Glutamatergic neuron (in vitro differentiated cells): ENCODE measurements around the gene GTPBP2. TPM values are rescaled to one million over a fixed set of nuclear protein-coding genes. Genes with fewer than 3 reads are reported as not detected.

Experiments
- DNase-seq: peaks from one replicate; pipeline ENCODE4 v3.0.0; 2022
- H3K27ac Mint-ChIP-seq: one replicate; pipeline ENCODE4 v1.8.0; 2020; ENCODE audit warnings: mild to moderate bottlenecking, mixed read lengths, inconsistent platforms; ENCODE audit not compliant: unreplicated experiment
- H3K27me3 Mint-ChIP-seq: one replicate; pipeline ENCODE4 v1.8.0; 2020; ENCODE audit warnings: mild to moderate bottlenecking, moderate library complexity, mixed read lengths, inconsistent platforms; ENCODE audit not compliant: unreplicated experiment
- H3K36me3 Mint-ChIP-seq: one replicate; pipeline ENCODE4 v1.8.0; 2020; ENCODE audit warnings: mild to moderate bottlenecking, mixed read lengths, inconsistent platforms; ENCODE audit not compliant: unreplicated experiment
- H3K4me1 Mint-ChIP-seq: one replicate; pipeline ENCODE4 v1.8.0; 2020; ENCODE audit warnings: mild to moderate bottlenecking, low read depth, mixed read lengths, inconsistent platforms; ENCODE audit not compliant: unreplicated experiment
- H3K4me3 Mint-ChIP-seq: one replicate; pipeline ENCODE4 v1.8.0; 2020; ENCODE audit warnings: mild to moderate bottlenecking, mixed read lengths, inconsistent platforms; ENCODE audit not compliant: unreplicated experiment
- H3K9me3 Mint-ChIP-seq: one replicate; pipeline ENCODE4 v1.8.0; 2020; ENCODE audit warnings: mild to moderate bottlenecking, moderate library complexity, mixed read lengths, inconsistent platforms; ENCODE audit not compliant: unreplicated experiment
- long read RNA-seq: library from polyadenylated mRNA; unstranded; transcript quantifications from one replicate; pipeline ENCODE4 v2.0.0, GENCODE V29; 2020; ENCODE audit not compliant: unreplicated experiment
- total RNA-seq: library from RNA; stranded (reverse); fragmentation: NEBNext Ultra II Directional; extraction: Animal tissue kit (Norgen Biotek cat#: 25700); gene quantifications from one replicate; pipeline ENCODE4 v1.2.1, GENCODE V29; 2021; ENCODE audit not compliant: unreplicated experiment
- TF ChIP-seq, protein P1 (sequence below): fragments of 200-600 bp; sonication (generic); IDR thresholded peaks from one replicate; pipeline ENCODE4 v1.5.0; 2021; ENCODE audit not compliant: partially characterized antibody, unreplicated experiment

The GTPBP2 gene
- 114 TPM for total RNA-seq
- long read RNA-seq, partial matches to known transcripts = 3 of 3 reads
- long read RNA-seq, other reads (novel, unspliced or antisense) = 0 of 3 reads

- Mint-ChIP-seq H3K9me3 (peaks cover 11% of the 10 kb centered on the region), H3K4me3 (peak within 1 kb of the TSS; percentile 99), H3K4me1 (peaks cover 16% of the 10 kb centered on the region), H3K36me3 (no peaks in the 10 kb centered on the region), H3K27me3 (peaks cover 10% of the 10 kb centered on the region), H3K27ac (peak within 1 kb of the TSS; percentile 98)
- DNase-seq = peak; percentile 99
- TF ChIP-seq, protein P1, sequence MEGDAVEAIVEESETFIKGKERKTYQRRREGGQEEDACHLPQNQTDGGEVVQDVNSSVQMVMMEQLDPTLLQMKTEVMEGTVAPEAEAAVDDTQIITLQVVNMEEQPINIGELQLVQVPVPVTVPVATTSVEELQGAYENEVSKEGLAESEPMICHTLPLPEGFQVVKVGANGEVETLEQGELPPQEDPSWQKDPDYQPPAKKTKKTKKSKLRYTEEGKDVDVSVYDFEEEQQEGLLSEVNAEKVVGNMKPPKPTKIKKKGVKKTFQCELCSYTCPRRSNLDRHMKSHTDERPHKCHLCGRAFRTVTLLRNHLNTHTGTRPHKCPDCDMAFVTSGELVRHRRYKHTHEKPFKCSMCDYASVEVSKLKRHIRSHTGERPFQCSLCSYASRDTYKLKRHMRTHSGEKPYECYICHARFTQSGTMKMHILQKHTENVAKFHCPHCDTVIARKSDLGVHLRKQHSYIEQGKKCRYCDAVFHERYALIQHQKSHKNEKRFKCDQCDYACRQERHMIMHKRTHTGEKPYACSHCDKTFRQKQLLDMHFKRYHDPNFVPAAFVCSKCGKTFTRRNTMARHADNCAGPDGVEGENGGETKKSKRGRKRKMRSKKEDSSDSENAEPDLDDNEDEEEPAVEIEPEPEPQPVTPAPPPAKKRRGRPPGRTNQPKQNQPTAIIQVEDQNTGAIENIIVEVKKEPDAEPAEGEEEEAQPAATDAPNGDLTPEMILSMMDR = no peak
Observed at GRCh38 chr6:43629104-43629504, at the start of gene GTPBP2. GTPBP2 (minus strand) TSS chr6:43629264; CDS start chr6:43629162, 102 bp downstream.

- TF ChIP-seq, protein P1 = no peak
- Mint-ChIP-seq H3K27me3 (peaks cover 2% of the 10 kb centered on the region), H3K4me1 (peaks cover 3% of the 10 kb centered on the region), H3K36me3 (no peaks in the 10 kb centered on the region), H3K27ac (no peak overlapping the region), H3K9me3 (no peaks in the 10 kb centered on the region), H3K4me3 (no peak overlapping the region)
- no peak for DNase-seq
Observed at GRCh38 chr6:43678341-43678740, 49.3 kb upstream of the GTPBP2 start.

- TF ChIP-seq, protein P1 = no peak
- no peak overlapping the region for H3K4me3 Mint-ChIP-seq
- peaks cover 2% of the 10 kb centered on the region for H3K27me3 Mint-ChIP-seq
- H3K9me3 Mint-ChIP-seq = peaks cover 2% of the 10 kb centered on the region
- no peak overlapping the region for H3K27ac Mint-ChIP-seq
- no peaks in the 10 kb centered on the region for H3K4me1 Mint-ChIP-seq
- no peak for DNase-seq
- no peaks in the 10 kb centered on the region for H3K36me3 Mint-ChIP-seq
Observed at GRCh38 chr6:43677759-43678158, 48.7 kb upstream of the GTPBP2 start.

- H3K27ac Mint-ChIP-seq = no peak overlapping the region
- H3K27me3 Mint-ChIP-seq = peaks cover 2% of the 10 kb centered on the region
- H3K4me3 Mint-ChIP-seq = no peak overlapping the region
- peaks cover 2% of the 10 kb centered on the region for H3K9me3 Mint-ChIP-seq
- no peaks in the 10 kb centered on the region for H3K36me3 Mint-ChIP-seq
- no peaks in the 10 kb centered on the region for H3K4me1 Mint-ChIP-seq
- DNase-seq = no peak
- TF ChIP-seq, protein P1 = no peak
Observed at GRCh38 chr6:43676962-43677606, 48.0 kb upstream of the GTPBP2 start.

- Mint-ChIP-seq H3K4me3 (no peak overlapping the region), H3K9me3 (peaks cover 2% of the 10 kb centered on the region), H3K27me3 (peaks cover 3% of the 10 kb centered on the region), H3K4me1 (no peaks in the 10 kb centered on the region), H3K27ac (no peak overlapping the region), H3K36me3 (no peaks in the 10 kb centered on the region)
- DNase-seq = no peak
- TF ChIP-seq, protein P1 = no peak
Observed at GRCh38 chr6:43674921-43675320, 45.9 kb upstream of the GTPBP2 start.
